Right renal cortex interstitium (tissue), 3 donors: ENCODE results near the gene HPSE2. TPM values are rescaled to one million over a fixed set of nuclear protein-coding genes. Genes with fewer than 3 reads are reported as not detected.
A peak's percentile ranks its signal among the peaks of the same experiment; 100 is the strongest.
"Not testable (repeated sequence)": the region's sequence is repeated elsewhere in the genome, so short reads cannot be mapped to it uniquely, and the experiment has no call there.

Experiments used
- DNase-seq, 3 donors: peaks; one replicate each; pipeline ENCODE4 v3.0.0-alpha.2; 2013; ENCODE audit warnings: low read depth in 3 of 3, low spot score in 2 of 3
- polyA plus RNA-seq, 3 donors: library from polyadenylated mRNA; unstranded; fragments of 120-200 nt; gene quantifications; one replicate each; pipeline ENCODE4 v1.2.1, GENCODE V29; 2013; ENCODE audit not compliant: insufficient read length in 3 of 3

The HPSE2 gene
- polyA plus RNA-seq, 3 donors = 0.78 to 1.7 (median 1.5) TPM

DNA sequence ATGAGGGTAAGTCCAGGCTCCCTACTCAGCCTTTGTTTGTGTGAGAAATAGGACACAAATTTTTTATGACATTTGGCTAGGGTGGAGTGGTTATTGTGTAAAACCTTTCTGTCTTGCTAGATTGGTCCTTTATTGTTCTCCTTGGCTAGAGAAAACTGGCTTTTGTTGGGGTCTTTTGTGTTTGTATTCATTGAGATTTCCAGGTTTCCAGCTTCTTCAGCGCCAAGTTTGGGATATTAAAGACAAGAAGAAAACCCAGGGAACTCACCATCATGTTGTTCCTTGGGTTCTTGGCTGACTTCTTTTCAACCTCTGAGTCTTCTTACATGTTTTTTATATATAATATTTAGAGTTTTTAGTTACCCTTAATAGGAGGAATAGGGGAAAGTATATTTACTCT, 310.0 kb downstream of the HPSE2 start:
- no peak for DNase-seq

- DNase-seq = no peak
These were observed 311.1 kb downstream of the HPSE2 start for GRCh38 chr10:98924526-98924925.

- DNase-seq = no peak
These were observed 314.3 kb downstream of the HPSE2 start for GRCh38 chr10:98921316-98921715.

DNA sequence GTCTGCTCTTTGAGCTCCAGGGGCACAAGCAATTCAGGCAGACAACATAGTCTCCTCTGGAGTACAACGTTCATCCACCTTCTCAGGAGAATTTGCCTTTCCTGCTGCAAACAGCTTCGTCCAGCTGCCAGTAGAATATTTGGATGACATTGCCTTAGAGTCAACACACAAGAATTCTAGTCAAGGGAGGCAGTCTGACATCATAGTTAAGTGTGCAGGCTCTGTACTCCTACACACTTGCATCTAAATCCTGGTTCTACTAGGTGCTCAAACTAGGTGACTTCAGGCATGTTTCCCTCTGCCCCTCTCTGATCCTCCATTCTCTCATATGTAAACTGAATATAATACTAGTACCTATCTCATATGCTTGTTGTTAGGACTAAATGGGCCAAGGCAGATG, 314.8 kb downstream of the HPSE2 start:
- peak in 1 of 3 donors; percentile 18 for DNase-seq

DNA sequence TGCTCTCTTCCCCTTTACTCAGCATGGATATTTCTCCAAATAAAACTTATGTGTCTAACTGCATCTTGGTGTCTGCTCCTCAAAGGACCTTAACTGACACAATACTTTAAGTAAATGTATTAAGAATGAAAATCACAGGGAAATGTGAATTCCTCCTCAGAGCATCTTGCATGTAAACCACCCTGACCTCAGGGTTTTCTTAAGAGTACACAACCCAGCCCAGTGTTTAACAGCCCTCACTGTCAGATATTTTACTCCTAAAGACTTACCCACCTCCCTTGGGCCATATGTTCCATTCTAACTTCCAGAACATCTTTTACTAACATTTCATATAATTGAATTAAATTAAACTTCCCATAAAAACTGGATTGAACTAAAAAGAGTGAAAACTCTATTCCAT, 315.3 kb downstream of the HPSE2 start:
- DNase-seq = no peak

GRCh38 chr10:98919899-98920298, 315.8 kb downstream of the HPSE2 start:
- DNase-seq = no peak

- DNase-seq = no peak
These were observed 317.8 kb downstream of the HPSE2 start for GRCh38 chr10:98917828-98918227.

DNA sequence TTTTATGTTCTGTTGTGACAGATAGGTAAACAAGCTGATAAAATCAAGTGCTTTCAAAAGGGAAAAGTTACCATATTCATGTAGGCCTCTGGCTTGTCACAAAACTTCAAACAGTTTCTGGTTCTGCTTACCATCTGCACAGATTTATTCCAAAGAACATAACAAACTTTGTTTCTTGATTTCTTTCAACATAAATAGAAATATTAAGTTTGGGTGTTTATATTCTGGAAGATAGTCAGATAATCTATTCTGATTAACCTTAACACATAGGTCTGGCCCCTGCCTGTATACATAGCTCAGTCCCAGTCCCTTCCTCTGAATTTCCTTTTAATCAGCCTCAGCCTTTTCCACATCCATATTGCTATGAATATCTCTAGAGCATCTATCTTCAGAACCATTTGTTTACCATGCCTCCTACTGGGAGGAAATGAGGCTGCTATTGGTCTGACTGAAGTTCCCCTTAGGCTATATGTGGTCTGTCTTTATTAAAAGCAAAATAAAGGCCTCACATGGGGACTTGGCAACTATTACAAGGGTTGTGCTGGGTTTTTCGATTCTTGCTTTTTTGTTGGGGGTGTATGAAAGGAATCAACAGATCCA, 319.0 kb downstream of the HPSE2 start:
- no peak for DNase-seq

- no peak for DNase-seq
These were observed 319.7 kb downstream of the HPSE2 start for GRCh38 chr10:98915911-98916310.

- DNase-seq = no peak
These were observed 325.1 kb downstream of the HPSE2 start for GRCh38 chr10:98910546-98910945.

DNA sequence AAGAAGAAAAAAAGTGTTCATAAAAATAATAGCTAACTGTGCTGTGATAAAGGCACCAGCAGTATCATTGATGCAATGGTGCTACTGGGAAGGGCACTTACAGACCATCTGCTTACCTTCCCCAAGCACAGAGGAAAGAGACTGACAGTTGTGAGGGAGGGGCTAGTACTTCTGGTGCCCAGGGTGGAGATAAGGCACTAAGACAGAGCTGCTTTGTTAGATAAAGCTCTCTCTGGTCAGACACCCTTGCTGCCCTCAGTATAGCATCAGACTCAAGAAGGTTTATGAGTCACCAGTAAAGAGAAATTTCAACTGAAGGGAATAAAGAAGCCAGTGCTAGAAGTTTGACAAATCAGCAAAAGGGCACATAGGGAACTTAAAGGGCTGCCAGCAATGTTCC, 325.6 kb downstream of the HPSE2 start:
- no peak for DNase-seq

DNA sequence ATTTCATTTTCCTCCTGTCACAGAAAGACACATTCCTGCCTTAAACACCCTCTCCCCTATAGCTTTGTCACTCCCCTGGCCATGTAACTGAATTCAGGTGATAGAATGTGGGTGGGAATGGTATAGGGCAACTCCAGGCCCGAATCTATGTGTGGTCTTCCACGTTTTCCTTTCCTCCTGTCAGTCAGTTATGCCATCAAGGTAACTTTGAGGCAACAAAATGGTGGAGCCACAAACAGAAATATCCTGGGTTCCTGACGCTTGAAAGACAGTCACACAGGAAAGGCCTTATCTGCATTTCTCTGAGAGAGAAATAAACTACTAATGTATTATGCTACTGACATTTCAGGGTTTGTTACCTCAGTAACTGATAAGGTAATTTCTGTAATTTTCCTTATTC, 326.8 kb downstream of the HPSE2 start:
- no peak for DNase-seq

GRCh38 chr10:98908247-98908646, 327.4 kb downstream of the HPSE2 start:
- DNase-seq = not testable (repeated sequence)

DNA sequence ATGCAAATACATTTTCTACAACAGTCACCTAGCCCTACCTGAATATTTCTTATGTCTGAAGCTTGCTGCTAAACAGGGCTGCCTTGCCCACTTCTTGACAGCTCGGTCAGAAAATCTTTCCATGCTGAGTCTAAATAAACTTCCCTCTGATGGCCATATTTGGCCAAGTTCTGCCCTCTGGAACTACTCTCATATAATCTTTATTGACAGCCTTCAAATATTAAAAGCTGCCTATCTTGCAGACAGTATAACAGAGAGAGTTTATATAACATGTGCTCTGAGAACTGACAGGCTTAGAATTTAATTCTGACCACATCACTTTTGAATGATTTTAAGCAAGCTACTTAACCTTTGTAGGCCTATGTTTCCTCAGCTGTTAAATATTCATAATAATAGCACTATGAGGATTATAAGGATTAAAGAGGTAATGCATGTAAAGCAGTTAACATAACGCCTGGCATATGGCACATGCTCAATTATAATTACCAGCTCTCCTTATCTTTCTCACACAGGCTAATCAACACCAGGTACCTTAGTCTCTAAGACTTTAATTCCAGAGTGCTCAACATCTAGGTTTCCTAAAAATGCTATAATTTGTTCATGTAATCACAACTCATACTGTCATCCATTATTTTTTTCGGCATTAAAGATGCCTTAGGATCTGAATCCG, 334.1 kb downstream of the HPSE2 start:
- DNase-seq = no peak

- DNase-seq = no peak
These were observed 336.6 kb downstream of the HPSE2 start for GRCh38 chr10:98899018-98899417.

DNA sequence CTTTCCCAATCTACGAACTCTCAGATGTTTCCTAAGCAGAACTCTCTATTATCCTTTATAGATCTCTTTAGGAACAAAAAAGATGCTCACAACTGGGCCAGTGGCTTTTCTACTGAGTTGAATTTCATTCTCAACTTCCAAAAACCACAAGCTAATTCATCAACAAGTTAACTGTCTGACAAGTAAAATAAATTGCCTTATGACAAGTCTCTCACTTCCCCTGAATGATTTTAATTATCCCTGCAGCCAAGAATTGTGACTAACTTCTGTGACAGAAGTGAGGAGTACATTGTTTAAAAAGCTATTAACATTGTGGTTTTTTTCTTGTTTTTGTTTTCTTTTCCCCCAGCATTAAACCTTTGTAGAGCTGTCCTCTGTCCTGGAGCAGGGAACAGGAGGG, 343.1 kb downstream of the HPSE2 start:
- no peak for DNase-seq

DNA sequence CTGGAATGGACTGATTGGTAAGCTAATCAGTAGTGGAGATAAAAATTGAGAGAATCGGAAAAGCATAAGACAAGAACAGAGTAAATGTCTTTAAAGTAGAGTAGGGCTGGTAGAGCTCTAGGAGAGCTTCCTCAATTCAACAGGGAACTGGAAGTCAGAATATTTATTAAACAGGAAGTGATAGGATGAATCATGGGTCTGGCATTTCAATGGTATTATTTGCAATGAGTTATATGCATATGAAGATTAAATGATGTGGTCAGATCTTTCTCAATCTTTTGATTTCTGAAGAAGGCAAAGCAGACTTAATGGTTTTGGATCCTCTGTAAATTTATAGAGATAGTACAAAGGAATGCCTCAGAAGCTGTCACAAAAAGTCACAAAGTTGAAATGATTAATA, 349.0 kb downstream of the HPSE2 start:
- no peak for DNase-seq

DNA sequence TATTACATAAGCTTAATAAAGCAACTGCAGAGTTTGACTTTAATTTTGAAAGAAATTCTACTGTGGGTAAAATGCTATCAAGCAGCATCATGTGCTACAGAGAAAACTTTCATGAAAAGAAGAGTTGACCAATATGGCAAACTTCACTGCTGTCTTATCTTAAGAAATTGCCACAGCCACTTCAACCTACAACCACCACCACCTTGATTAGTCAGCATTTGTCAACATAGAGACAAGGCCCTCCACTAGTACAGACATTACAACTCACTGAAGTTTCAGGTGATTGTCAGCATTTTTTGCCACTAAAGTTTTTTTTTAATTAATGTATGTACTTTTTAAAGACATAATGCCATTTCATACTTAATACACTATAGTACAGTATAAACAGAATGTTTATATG, 350.3 kb downstream of the HPSE2 start:
- DNase-seq = no peak

DNA sequence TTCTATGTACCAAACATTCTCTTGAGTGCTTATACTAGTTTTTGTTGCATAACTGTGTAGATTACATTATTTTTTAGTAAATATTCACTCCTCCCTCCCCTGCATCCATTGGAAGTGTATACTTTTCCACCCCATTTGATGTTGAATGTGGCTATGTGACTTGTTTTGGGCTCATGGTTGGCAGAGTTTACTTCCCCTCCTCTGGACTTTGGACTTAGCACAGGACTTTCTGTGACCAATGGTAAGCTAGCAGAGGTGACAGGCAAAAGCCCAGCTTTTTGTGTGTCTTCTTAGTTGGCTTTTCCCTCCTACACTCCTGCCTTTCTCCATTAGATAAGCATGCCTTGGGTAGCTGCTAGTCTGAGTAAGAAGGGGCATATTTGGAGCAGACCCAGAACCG, 353.9 kb downstream of the HPSE2 start:
- no peak for DNase-seq

DNA sequence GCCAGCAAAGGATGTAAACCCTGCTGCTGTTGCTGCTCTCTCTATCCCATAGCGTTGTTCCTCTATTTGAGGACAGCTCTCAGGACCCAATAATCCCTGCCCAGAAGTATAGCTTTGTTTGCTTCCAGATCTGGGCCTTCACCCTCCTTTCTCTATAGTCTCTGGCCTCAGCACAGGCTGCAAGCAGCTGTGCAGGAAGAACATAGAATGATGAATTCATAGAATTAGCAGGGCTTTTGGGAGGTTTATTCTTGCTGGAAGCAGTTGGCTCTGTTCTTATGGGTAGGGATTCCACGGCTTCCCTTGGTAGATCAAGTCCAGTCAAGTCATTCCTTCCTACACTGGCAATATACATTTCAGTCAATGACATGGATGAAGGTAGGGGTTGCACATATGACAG, 354.7 kb downstream of the HPSE2 start:
- no peak for DNase-seq

DNA sequence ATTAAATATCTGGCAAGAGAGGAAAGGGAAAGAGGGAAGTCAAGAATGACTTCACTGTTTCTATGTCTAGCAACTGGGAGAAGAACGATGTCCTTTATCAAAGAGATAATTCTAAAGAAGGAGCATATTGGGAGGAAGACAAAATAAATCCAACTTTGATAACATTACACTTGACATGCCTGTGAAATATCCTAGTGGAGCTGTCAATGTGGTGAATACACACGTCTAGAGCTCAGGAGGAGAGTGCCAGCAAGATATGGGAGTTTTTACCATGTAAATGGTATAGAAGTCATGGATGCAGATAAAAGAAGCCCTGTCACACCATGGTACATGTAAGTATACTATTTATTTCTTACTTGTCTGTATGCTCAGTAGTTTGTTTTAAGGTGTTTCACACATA, 356.7 kb downstream of the HPSE2 start:
- DNase-seq = no peak

DNA sequence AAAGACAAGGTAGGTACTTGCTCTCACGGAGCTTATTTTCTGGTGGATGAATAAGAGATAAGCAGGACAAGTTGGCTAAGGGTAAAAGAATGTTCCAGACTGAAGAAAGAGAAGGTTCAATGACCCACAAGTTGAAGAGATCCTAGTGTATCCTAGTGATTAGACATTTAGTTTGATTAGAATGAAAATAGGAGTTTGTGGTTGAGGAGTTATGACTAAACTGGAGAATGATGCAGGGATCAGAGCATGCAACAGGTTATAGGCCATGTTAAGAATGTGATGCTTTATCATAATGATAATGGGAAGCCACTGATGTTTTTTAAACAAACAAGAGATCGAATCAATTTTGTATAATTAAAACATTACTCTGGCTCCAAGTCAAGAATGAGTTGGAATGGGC, 357.2 kb downstream of the HPSE2 start:
- no peak for DNase-seq

GRCh38 chr10:98861962-98862361, 373.7 kb downstream of the HPSE2 start:
- DNase-seq = no peak
